K562 (cell line): ENCODE data around the gene NTRK1. TPM values are rescaled to one million over a fixed set of nuclear protein-coding genes. Genes with fewer than 3 reads are reported as not detected.
A peak's percentile ranks its signal among the peaks of the same experiment; 100 is the strongest.

Source experiments
- ATAC-seq: fragments of 200-7000 bp; cut with Tn5 transposase; 3 replicates; pipeline ENCODE4 v1.9.1; 2020; ENCODE audit warnings: moderate library complexity
- BruUV-seq: library from RNA; stranded (reverse); fragments of 400-500 nt; replicated peaks from 2 replicates; lab custom pipeline; 2021; lab: Mats Ljungman, UMichigan
- CTCF ChIA-PET: fragments of 300-600 bp; formaldehyde crosslinking; extraction: SDS; loops from one replicate; lab custom pipeline; 2021; ENCODE audit warnings: low intra/inter-chr PET ratio; lab: Yijun Ruan, JAX
- POLR2A ChIA-PET: fragments of 300-600, 350-650 bp; sonication (Branson Sonifier 250); formaldehyde crosslinking; extraction: SDS; loops from one replicate; lab custom pipeline; 2021; ENCODE audit warnings: antibody characterized with exemption, inconsistent platforms; lab: Yijun Ruan, JAX
- DNase-seq, 4 experiments: peaks; one replicate each; pipeline versions ENCODE4 v3.0.0 to v3.0.0-alpha.2; 2011 to 2018; ENCODE audit warnings: low spot score in 3 of 4, mixed read lengths in 3 of 4; ENCODE audit errors: extremely low read depth in 1 of 4
- FAIRE-seq: peaks from 2 replicates; lab custom pipeline; 2011; peaks lifted over from hg19 to GRCh38; lab: Jason Lieb, UNC
- H2AFZ ChIP-seq: 2 replicates; pipeline ENCODE4 v1.6.0; 2011; ENCODE audit warnings: low read depth, low read length, control low read depth, inconsistent platforms
- H3K27ac ChIP-seq: fragments of 200-600 bp; 3 replicates; pipeline ENCODE4 v1.8.0; 2011; ENCODE audit warnings: low read depth, mild to moderate bottlenecking, control low read depth, inconsistent platforms, low read length, moderate library complexity, mixed read lengths; ENCODE audit errors: extremely low read depth
- H3K27me3 ChIP-seq, 2 experiments: fragments of 300-600 bp in 1 of 2; 2 replicates in 1 of 2; 3 replicates in 1 of 2; pipeline versions ENCODE4 v1.6.0 to v1.8.0; 2011; ENCODE audit warnings: inconsistent platforms in 2 of 2, low read length in 2 of 2, mild to moderate bottlenecking in 1 of 2, mixed read lengths in 1 of 2, moderate library complexity in 1 of 2; ENCODE audit not compliant: control insufficient read depth in 2 of 2, insufficient read depth in 2 of 2
- H3K36me3 ChIP-seq: fragments of 300-600 bp; 3 replicates; pipeline ENCODE4 v1.8.0; 2011; ENCODE audit warnings: mild to moderate bottlenecking, low read length, inconsistent platforms; ENCODE audit not compliant: control insufficient read depth, insufficient read depth
- H3K4me1 ChIP-seq, 2 experiments: fragments of 200-600 bp in 1 of 2; replicated peaks in 1 of 2; 2 replicates in 1 of 2; 3 replicates in 1 of 2; pipeline versions ENCODE4 v1.5.1 to v1.8.0; 2011; ENCODE audit warnings: inconsistent platforms in 2 of 2, low read length in 2 of 2, mild to moderate bottlenecking in 1 of 2, mixed read lengths in 1 of 2, moderate library complexity in 1 of 2; ENCODE audit not compliant: control insufficient read depth in 2 of 2, insufficient read depth in 2 of 2
- H3K4me2 ChIP-seq: 2 replicates; pipeline ENCODE4 v1.6.1; 2011; ENCODE audit warnings: low read length, control low read depth, inconsistent platforms, mixed read lengths; ENCODE audit not compliant: insufficient read depth
- H3K4me3 ChIP-seq: fragments of 200-600 bp; sonication (generic), shearing (Covaris generic); 2 replicates; pipeline ENCODE4 v1.5.1; 2016; ENCODE audit warnings: control low read depth, inconsistent platforms
- H3K79me2 ChIP-seq: fragments of 200-600 bp; 3 replicates; pipeline ENCODE4 v1.8.0; 2011; ENCODE audit warnings: low read length, inconsistent platforms; ENCODE audit not compliant: control insufficient read depth, insufficient read depth
- H3K9ac ChIP-seq, 2 experiments: 2 replicates each; pipeline versions ENCODE4 v1.6.0 to v1.6.1; 2011; ENCODE audit warnings: low read depth in 2 of 2, low read length in 2 of 2, control low read depth in 1 of 2, inconsistent platforms in 1 of 2, mild to moderate bottlenecking in 1 of 2, mixed read lengths in 1 of 2; ENCODE audit not compliant: insufficient read depth in 1 of 2
- H3K9me1 ChIP-seq: one replicate; pipeline ENCODE4 v1.6.0; 2011; ENCODE audit warnings: inconsistent platforms, mild to moderate bottlenecking, low read length, moderate library complexity; ENCODE audit not compliant: control insufficient read depth, insufficient read depth
- H3K9me3 ChIP-seq: replicated peaks from 2 replicates; pipeline ENCODE4 v1.5.1; 2011; ENCODE audit warnings: low read depth, low read length, inconsistent platforms; ENCODE audit not compliant: control insufficient read depth, insufficient read depth
- H4K20me1 ChIP-seq: replicated peaks from 2 replicates; pipeline ENCODE4 v1.6.1; 2011; ENCODE audit warnings: low read length, inconsistent platforms, mixed read lengths; ENCODE audit not compliant: control insufficient read depth, insufficient read depth
- BCOR ChIP-seq: fragments of 450-650 bp; IDR thresholded peaks from 2 replicates; pipeline ENCODE4 v1.6.1; 2016
- KAT7 ChIP-seq: sonication (generic); formaldehyde crosslinking; IDR thresholded peaks from 2 replicates; pipeline ENCODE4 v1.8.0; 2022; ENCODE audit warnings: missing genetic modification reagents, mild to moderate bottlenecking, borderline replicate concordance
- KDM5B ChIP-seq: fragments of 200-600 bp; sonication (generic); IDR thresholded peaks from 2 replicates; pipeline ENCODE4 v1.6.1; 2012; ENCODE audit warnings: low read depth, mild to moderate bottlenecking, moderate library complexity, low read length, control low read depth, inconsistent platforms; ENCODE audit not compliant: insufficient replicate concordance
- NCOA4 ChIP-seq: fragments of 450-650 bp; IDR thresholded peaks from 2 replicates; pipeline ENCODE4 v1.6.1; 2018; ENCODE audit warnings: mild to moderate bottlenecking; ENCODE audit not compliant: partially characterized antibody
- NR1H2 ChIP-seq: sonication (generic); formaldehyde crosslinking; IDR thresholded peaks from 2 replicates; pipeline ENCODE4 v1.4.0; 2020; ENCODE audit warnings: mild to moderate bottlenecking, missing genetic modification reagents
- RBM25 ChIP-seq: fragments of 200-400 bp; formaldehyde crosslinking; IDR thresholded peaks from 2 replicates; pipeline ENCODE4 v1.6.1; 2018; ENCODE audit warnings: low read length, low read depth, moderate library complexity; ENCODE audit not compliant: severe bottlenecking
- RERE ChIP-seq: sonication (generic); formaldehyde crosslinking; IDR thresholded peaks from 2 replicates; pipeline ENCODE4 v1.8.0; 2023; ENCODE audit warnings: missing genetic modification reagents, mild to moderate bottlenecking, borderline replicate concordance
- RUNX1 ChIP-seq: sonication (generic); IDR thresholded peaks from 2 replicates; pipeline ENCODE4 v1.6.1; 2016; ENCODE audit warnings: antibody characterized with exemption, low read depth
- SMAD3 ChIP-seq: fragments of 450-650 bp; formaldehyde crosslinking; conservative IDR thresholded peaks from 2 replicates; pipeline ENCODE4 v1.4.0; 2020; ENCODE audit warnings: mild to moderate bottlenecking
- SNRNP70 ChIP-seq: fragments of 200-400 bp; formaldehyde crosslinking; optimal IDR thresholded peaks from 2 replicates; pipeline ENCODE3; 2017; ENCODE audit warnings: low read depth, low read length
- TEAD1 ChIP-seq, 2 experiments: fragments of 450-650 bp in 1 of 2; sonication (generic) in 1 of 2; formaldehyde crosslinking; IDR thresholded peaks; 2 replicates each; pipeline versions ENCODE4 v1.4.0 to v1.8.0; 2020 to 2022; ENCODE audit warnings: mild to moderate bottlenecking in 2 of 2, missing genetic modification reagents in 1 of 2
- TOE1 ChIP-seq, 2 experiments: fragments of 450-650 bp in 1 of 2; sonication (generic) in 1 of 2; formaldehyde crosslinking in 1 of 2; IDR thresholded peaks; 2 replicates each; pipeline versions ENCODE4 v1.7.1 to v1.8.0; 2016 to 2022; ENCODE audit warnings: borderline replicate concordance in 2 of 2, mild to moderate bottlenecking in 2 of 2, antibody characterized with exemption in 1 of 2, inconsistent platforms in 1 of 2, low read depth in 1 of 2, missing genetic modification reagents in 1 of 2, moderate library complexity in 1 of 2
- ZNF347 ChIP-seq: fragments of 450-650 bp; formaldehyde crosslinking; IDR thresholded peaks from 2 replicates; pipeline ENCODE4 v1.4.0; 2020; ENCODE audit warnings: low read depth, mild to moderate bottlenecking, moderate library complexity
- ZNF655 ChIP-seq: fragments of 250-450 bp; sonication (Bioruptor Pico); IDR thresholded peaks from 2 replicates; pipeline ENCODE4 v1.5.0; 2021
- WGBS: fragments of 100-300 bp; shearing (Covaris generic); methylation state at CpG from one replicate; pipeline ENCODE4 v1.1.6; 2016; ENCODE audit warnings: low coverage, mixed read lengths; ENCODE audit not compliant: insufficient coverage; ENCODE audit errors: missing lambda C conversion rate; 5-methylcytosine and 5-hydroxymethylcytosine counted together
- in situ Hi-C: fragments of 300-500 bp; cut with MboI; formaldehyde crosslinking; loops from 4 replicates; pipeline ENCODE4 v1.15.0; 2018; ENCODE audit warnings: inconsistent platforms, mixed read lengths
- intact Hi-C: fragments of 100-400 bp; cut with micrococcal nuclease; formaldehyde crosslinking; loops from 2 replicates; pipeline ENCODE4 v1.14.2; 2022
- polyA plus RNA-seq, 8 experiments: library from polyadenylated mRNA; depleted of rRNA in 4 of 8; stranded (reverse) in 5 of 8; unstranded in 3 of 8; fragments of >200 nt; fragmentation: Nextera tagmentation in 2 of 8; fragmentation: Illumina TruSeq in 1 of 8; extraction: Ambion mirVana in 2 of 8; extraction: Trizol in 1 of 8; gene quantifications; 2 replicates each; pipeline versions ENCODE4 v1.2.1 to v1.2.3, GENCODE V29; 2011 to 2014; ENCODE audit warnings: inconsistent platforms in 1 of 8, missing spikeins in 1 of 8
- total RNA-seq, 7 experiments: library from RNA; depleted of rRNA in 6 of 7; stranded (reverse); fragments of >200 nt in 6 of 7; fragmentation: Illumina TruSeq in 2 of 7; extraction: Trizol in 2 of 7; gene quantifications; 2 replicates each; pipeline versions ENCODE4 v1.2.1 to v1.2.3, GENCODE V29; 2011 to 2021; ENCODE audit warnings: low replicate concordance in 1 of 7

Gene NTRK1
- total and polyA plus RNA-seq, 9 of the 15 experiments (the other 6 are each of a cell fraction or from before 2014, with no cell fraction given) = 0.46 to 30.0 (median 7.9) TPM

- Histone ChIP-seq H3K9me1 (no peaks in the 10 kb centered on the region), H3K9me3 (no peaks in the 10 kb centered on the region), H2AFZ (peak within 1 kb of the TSS; percentile 95), H3K4me1 (peaks cover 30 to 54% of the 10 kb centered on the region in 2 experiments), H3K36me3 (no peaks in the 10 kb centered on the region), H4K20me1 (no peaks in the 10 kb centered on the region), H3K4me2 (peak within 1 kb of the TSS; percentile 62; the same call in 1 of the 2 replicates), H3K79me2 (no peaks in the 10 kb centered on the region), H3K27ac (peak within 1 kb of the TSS; percentile 63), H3K4me3 (no peak within 1 kb of the TSS), H3K9ac (peak within 1 kb of the TSS; percentile 43 to 88), H3K27me3 (no peaks in the 10 kb centered on the region)
- ATAC-seq (no peak), FAIRE-seq (no peak), DNase-seq (no peak)
- no TSS peak for BruUV-seq
- CTCF ChIA-PET = interaction anchor here (0.6 to 2.9 kb wide), 7 partner anchors 18 to 268 kb away, joined by 4 to 19 read pairs (median 6); partner anchors contain the start of gene LRRC71
- POLR2A ChIA-PET = no interaction called here
- WGBS = 90% methylated on average over 26 of the region's 60 CpGs
- intact Hi-C loops (no loop called here), in situ Hi-C loops (loop anchor here (5.0 kb wide), 1 partner anchor 34 kb away; no protein-coding TSS in a partner anchor)
- TF ChIP-seq KDM5B = no peak
- TF ChIP-seq SNRNP70 = no peak
- TF ChIP-seq TEAD1 (CRISPR knock-in tag; IDR thresholded peaks at IDR 0.05) = 0 out of 4 replicates have a peak, but pooled peaks of 1 of the 2 experiments have one; percentile 19
- TF ChIP-seq SMAD3 (CRISPR knock-in tag) = no peak
- TF ChIP-seq TOE1 (IDR thresholded peaks at IDR 0.05; ENCODE audit: borderline replicate concordance) = no peak
- no peak for TF ChIP-seq TOE1 (CRISPR knock-in tag; IDR thresholded peaks at IDR 0.05; ENCODE audit: borderline replicate concordance, low read depth)
- TF ChIP-seq KAT7 (CRISPR knock-in tag) = no peak
- TF ChIP-seq ZNF347 = no peak
- peak; percentile 77 for TF ChIP-seq RBM25
- TF ChIP-seq ZNF655 (CRISPR knock-in tag) = no peak
- TF ChIP-seq NR1H2 (CRISPR knock-in tag) = no peak
- TF ChIP-seq RERE (CRISPR knock-in tag) = no peak
- TF ChIP-seq RUNX1 = no peak
- TF ChIP-seq NCOA4 = no peak
- TF ChIP-seq BCOR = peak; percentile 86
Measured at GRCh38 chr1:156893048-156893953, 32.6 kb downstream of the NTRK1 start, which contains the start of gene PEAR1. PEAR1 (plus strand) TSS chr1:156893718; CDS start chr1:156903927, 10,209 bp downstream.
